GM23248 (cell line): ENCODE results near the gene DGKG. TPM values are rescaled to one million over a fixed set of nuclear protein-coding genes. Genes with fewer than 3 reads are reported as not detected.

Experiments
- DNase-seq: peaks from one replicate; pipeline ENCODE4 v3.0.0-alpha.2; 2015
- H2AFZ ChIP-seq: fragments of 200-600 bp; sonication (generic); 2 replicates; pipeline ENCODE4 v1.6.1; 2016; ENCODE audit warnings: antibody characterized with exemption
- H3F3A ChIP-seq: fragments of 200-600 bp; sonication (generic); 2 replicates; pipeline ENCODE4 v1.6.1; 2016; ENCODE audit warnings: mild to moderate bottlenecking, antibody characterized with exemption, mixed run types; ENCODE audit not compliant: insufficient read depth
- H3K27ac ChIP-seq: fragments of 200-600 bp; sonication (generic); 2 replicates; pipeline ENCODE4 v1.5.1; 2016; ENCODE audit warnings: mild to moderate bottlenecking
- H3K27me3 ChIP-seq: fragments of 200-600 bp; sonication (generic); replicated peaks from 2 replicates; pipeline ENCODE4 v1.6.1; 2016; ENCODE audit warnings: mild to moderate bottlenecking; ENCODE audit not compliant: insufficient read depth
- H3K36me3 ChIP-seq: fragments of 200-600 bp; sonication (generic); 2 replicates; pipeline ENCODE4 v1.6.1; 2016; ENCODE audit warnings: low read depth, mild to moderate bottlenecking
- H3K4me1 ChIP-seq: fragments of 200-600 bp; sonication (generic); 2 replicates; pipeline ENCODE4 v1.6.1; 2016; ENCODE audit warnings: mild to moderate bottlenecking; ENCODE audit not compliant: insufficient read depth
- H3K4me2 ChIP-seq: fragments of 200-600 bp; sonication (generic); one replicate; pipeline ENCODE4 v1.6.1; 2016; ENCODE audit warnings: mild to moderate bottlenecking; ENCODE audit not compliant: unreplicated experiment
- H3K4me3 ChIP-seq: fragments of 200-600 bp; sonication (generic); 2 replicates; pipeline ENCODE4 v1.5.1; 2016; ENCODE audit warnings: mild to moderate bottlenecking
- H3K79me2 ChIP-seq: fragments of 200-600 bp; sonication (generic); 2 replicates; pipeline ENCODE4 v1.6.1; 2016; ENCODE audit warnings: mild to moderate bottlenecking; ENCODE audit not compliant: insufficient read depth
- H3K9ac ChIP-seq: fragments of 200-600 bp; sonication (generic); 2 replicates; pipeline ENCODE4 v1.6.1; 2016; ENCODE audit warnings: mild to moderate bottlenecking
- H3K9me2 ChIP-seq: fragments of 200-600 bp; sonication (generic); 2 replicates; pipeline ENCODE4 v1.6.1; 2016; ENCODE audit warnings: mixed run types, mild to moderate bottlenecking, moderate library complexity; ENCODE audit not compliant: insufficient read depth
- H3K9me3 ChIP-seq: fragments of 200-600 bp; sonication (generic); one replicate; pipeline ENCODE4 v1.6.1; 2017; ENCODE audit warnings: low read depth
- H4K20me1 ChIP-seq: fragments of 200-600 bp; sonication (generic); 2 replicates; pipeline ENCODE4 v1.6.0; 2016; ENCODE audit not compliant: insufficient read depth
- EZH2 ChIP-seq: fragments of 200-600 bp; sonication (generic); IDR thresholded peaks from 2 replicates; pipeline ENCODE4 v1.6.1; 2018; ENCODE audit warnings: antibody characterized with exemption, mild to moderate bottlenecking; ENCODE audit not compliant: insufficient read depth, poor library complexity, severe bottlenecking
- EZH2phosphoT487 ChIP-seq: fragments of 200-600 bp; sonication (generic); IDR thresholded peaks from 2 replicates; pipeline ENCODE4 v1.6.1; 2018; ENCODE audit warnings: antibody characterized with exemption, moderate library complexity, mild to moderate bottlenecking, low read depth; ENCODE audit not compliant: insufficient read depth
- WGBS, 2 experiments: methylation state at CpG; one replicate each; pipeline ENCODE4 v1.1.6; 2015 to 2017; ENCODE audit warnings: low lambda C conversion rate in 2 of 2, low coverage in 1 of 2; ENCODE audit errors: missing lambda C conversion rate in 2 of 2; 5-methylcytosine and 5-hydroxymethylcytosine counted together
- in situ Hi-C: fragments of 300-500 bp; cut with MboI; formaldehyde crosslinking; loops from 2 replicates; pipeline ENCODE4 v1.15.0; 2020
- polyA plus RNA-seq: library from polyadenylated mRNA; unstranded; fragments of >200 nt; fragmentation: Nextera tagmentation; extraction: Ambion mirVana; gene quantifications from 2 replicates; pipeline ENCODE4 v1.2.1, GENCODE V29; 2016
- total RNA-seq: library from RNA; depleted of rRNA; stranded (reverse); fragments of >200 nt; shearing (Covaris generic); gene quantifications from 2 replicates; pipeline ENCODE4 v1.2.3, GENCODE V29; 2014

Gene DGKG
- total and polyA plus RNA-seq, 2 experiments from 2014 or later: not detected

GRCh38 chr3:186154641-186155040 is 207.4 kb downstream of the DGKG start:
- TF ChIP-seq EZH2phosphoT487 (no peak), EZH2 (no peak)
- no peaks in the 10 kb centered on the region for H3K9me3 ChIP-seq
- no peaks in the 10 kb centered on the region for H3F3A ChIP-seq
- no peaks in the 10 kb centered on the region for H3K9me2 ChIP-seq
- H3K4me3 ChIP-seq: no peak overlapping the region
- no peak overlapping the region for H3K27ac ChIP-seq
- H3K27me3 ChIP-seq: peaks cover 26% of the 10 kb centered on the region; the same call in 1 of the 2 replicates
- DNase-seq: no peak
- H3K4me2 ChIP-seq: no peak overlapping the region
- WGBS, 2 experiments: 55 to 60% methylated on average over 2 of the region's 2 CpGs
- in situ Hi-C loops: no loop called here
- H2AFZ ChIP-seq: no peak overlapping the region
- no peak overlapping the region for H3K9ac ChIP-seq
- H4K20me1 ChIP-seq: no peaks in the 10 kb centered on the region
- H3K36me3 ChIP-seq: no peaks in the 10 kb centered on the region
- no peaks in the 10 kb centered on the region for H3K79me2 ChIP-seq
- H3K4me1 ChIP-seq: no peaks in the 10 kb centered on the region

GRCh38 chr3:186152889-186153292 is 209.1 kb downstream of the DGKG start:
- Histone ChIP-seq H3K4me1 (no peaks in the 10 kb centered on the region), H3K9me2 (no peaks in the 10 kb centered on the region), H3K27ac (no peak overlapping the region), H3F3A (no peaks in the 10 kb centered on the region), H3K4me3 (no peak overlapping the region), H4K20me1 (no peaks in the 10 kb centered on the region), H3K9me3 (no peaks in the 10 kb centered on the region), H3K4me2 (no peak overlapping the region), H3K79me2 (no peaks in the 10 kb centered on the region), H2AFZ (no peak overlapping the region), H3K27me3 (peaks cover 20% of the 10 kb centered on the region; the same call in 1 of the 2 replicates), H3K9ac (no peak overlapping the region), H3K36me3 (no peaks in the 10 kb centered on the region)
- WGBS, 2 experiments: 67 to 75% methylated on average over 9 of the region's 9 CpGs
- no peak for TF ChIP-seq EZH2
- no peak for TF ChIP-seq EZH2phosphoT487
- in situ Hi-C loops: no loop called here
- no peak for DNase-seq

- WGBS, 2 experiments: 35 to 39% methylated on average over 8 of the region's 8 CpGs
- Histone ChIP-seq H3K9ac (no peak overlapping the region), H3K79me2 (no peaks in the 10 kb centered on the region), H3K27ac (no peak overlapping the region), H3K27me3 (peaks cover 20% of the 10 kb centered on the region; the same call in 1 of the 2 replicates), H3K4me3 (no peak overlapping the region), H3K4me1 (no peaks in the 10 kb centered on the region), H2AFZ (no peak overlapping the region), H3K9me2 (no peaks in the 10 kb centered on the region), H3K9me3 (no peaks in the 10 kb centered on the region), H3K36me3 (no peaks in the 10 kb centered on the region), H4K20me1 (no peaks in the 10 kb centered on the region), H3K4me2 (no peak overlapping the region), H3F3A (no peaks in the 10 kb centered on the region)
- TF ChIP-seq EZH2: no peak
- TF ChIP-seq EZH2phosphoT487: no peak
- DNase-seq: no peak
- in situ Hi-C loops: no loop called here
Observed at GRCh38 chr3:186152361-186152798, 209.7 kb downstream of the DGKG start.

GRCh38 chr3:186151077-186151971 is 210.7 kb downstream of the DGKG start:
- TF ChIP-seq EZH2 (no peak), EZH2phosphoT487 (no peak)
- Histone ChIP-seq H3K9ac (no peak overlapping the region), H3K27me3 (peaks cover 20% of the 10 kb centered on the region; the same call in 1 of the 2 replicates), H2AFZ (no peak overlapping the region), H3K36me3 (no peaks in the 10 kb centered on the region), H3K4me1 (no peaks in the 10 kb centered on the region), H3K4me3 (no peak overlapping the region), H3K27ac (no peak overlapping the region), H3K9me2 (no peaks in the 10 kb centered on the region), H3K79me2 (no peaks in the 10 kb centered on the region), H3F3A (no peaks in the 10 kb centered on the region), H3K4me2 (no peak overlapping the region), H3K9me3 (no peaks in the 10 kb centered on the region), H4K20me1 (no peaks in the 10 kb centered on the region)
- no peak for DNase-seq
- in situ Hi-C loops: no loop called here
- 46 to 50% methylated on average over 7 of the region's 7 CpGs for WGBS, 2 experiments
